Posterior cingulate gyrus (tissue), 11 donors: ENCODE results near the gene CENPP.

Experiments used
- DNase-seq, 10 donors: peaks; one replicate each; pipeline versions ENCODE4 v3.0.0 to v3.0.0-alpha.2; 2020 to 2021; ENCODE audit warnings: mixed read lengths in 3 of 10
- intact Hi-C: fragments of 100-400 bp; cut with DNase I; formaldehyde crosslinking; loops from one replicate; pipeline ENCODE4 v1.15.1; 2023

The CENPP gene

DNA sequence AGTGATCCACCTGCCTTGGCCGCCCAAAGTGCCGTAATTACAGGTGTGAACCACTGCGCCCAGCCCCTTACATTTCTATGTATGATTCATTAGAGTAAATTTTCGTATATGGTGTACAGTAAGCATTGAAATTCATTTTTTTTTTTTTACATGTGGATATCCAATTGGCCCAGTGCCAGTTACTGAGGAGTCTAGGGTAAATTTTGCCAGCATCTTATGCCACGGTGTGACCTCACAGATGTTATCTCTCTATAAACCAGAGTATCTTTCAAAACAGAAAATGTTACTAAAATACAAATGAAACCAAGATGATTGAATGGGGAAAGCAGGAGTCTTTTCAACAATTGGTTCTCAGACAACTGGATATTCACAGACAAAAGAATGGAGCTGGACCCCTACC lies 279.5 kb downstream of the CENPP start:
- intact Hi-C loops, result no loop called here
- DNase-seq, result no peak

DNA sequence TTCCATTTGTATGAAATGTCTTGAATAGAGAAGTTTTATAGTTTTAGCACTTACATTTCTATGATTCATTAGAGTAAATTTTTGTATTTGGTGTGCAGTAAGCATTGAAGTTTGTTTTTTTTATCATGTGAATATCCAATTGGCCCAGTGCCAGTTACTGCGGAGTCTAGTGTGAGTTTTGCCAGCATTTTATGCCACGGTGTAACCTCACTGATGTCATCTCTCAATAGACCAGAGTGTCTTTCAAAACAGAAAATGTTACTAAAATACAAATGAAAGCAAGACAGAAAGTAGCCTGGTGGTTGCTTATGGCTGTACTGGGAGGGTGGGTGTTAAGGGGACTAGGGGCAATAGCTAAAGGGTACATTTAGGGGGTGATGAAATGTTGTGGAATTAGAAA lies 281.3 kb downstream of the CENPP start:
- intact Hi-C loops, result no loop called here
- DNase-seq, result no peak

DNA sequence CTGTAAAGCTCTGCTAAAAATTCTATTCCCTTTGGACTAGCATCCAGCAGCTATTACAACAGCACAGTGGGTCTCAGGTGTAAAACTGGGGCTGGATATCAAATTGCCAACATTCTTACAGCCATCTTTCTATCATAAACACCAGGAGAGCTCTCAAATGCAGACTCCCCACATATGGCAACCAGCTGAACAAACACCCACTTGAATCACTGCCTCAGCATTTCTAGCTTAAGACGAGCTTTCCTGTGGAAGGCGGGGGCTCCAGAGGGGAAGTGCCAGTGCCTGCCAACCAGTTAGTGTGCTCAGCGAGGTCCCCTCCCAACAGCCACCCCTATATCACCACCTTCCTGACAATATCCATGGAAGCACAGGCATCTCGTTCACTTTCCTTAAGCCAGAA lies 282.0 kb downstream of the CENPP start:
- DNase-seq, result no peak
- intact Hi-C loops, result no loop called here

DNA sequence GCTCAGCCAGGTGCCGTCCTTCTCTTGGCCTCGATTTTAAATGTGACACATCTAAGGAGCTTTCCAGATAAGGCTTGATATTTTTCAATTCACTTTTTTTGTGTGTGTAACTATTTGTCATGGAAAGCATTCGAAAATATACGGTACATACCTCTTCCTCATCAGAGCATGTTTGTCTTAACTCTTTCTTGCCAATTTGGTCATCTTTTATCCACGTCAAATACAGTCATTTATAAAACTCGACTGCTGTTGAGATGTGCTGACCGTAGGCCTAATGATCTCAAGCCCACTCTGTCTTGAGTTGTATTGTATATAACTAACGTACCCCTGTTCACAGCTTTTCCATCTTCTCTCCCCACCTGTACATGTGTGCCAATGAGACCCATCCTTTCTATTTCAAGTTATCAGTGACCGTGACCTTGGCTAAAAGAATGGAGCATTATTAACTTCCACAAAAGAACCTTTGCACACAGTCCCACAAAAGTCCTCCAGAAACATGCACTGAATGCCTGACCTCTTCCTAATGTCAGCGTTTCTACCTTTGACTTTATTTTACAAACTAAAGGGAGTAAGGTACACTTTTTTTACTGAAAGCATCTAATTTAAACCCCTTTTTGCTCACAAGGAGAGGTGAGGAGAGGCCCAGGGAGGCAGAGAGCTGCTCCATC lies 282.6 kb downstream of the CENPP start:
- DNase-seq, result no peak
- intact Hi-C loops, result no loop called here

DNA sequence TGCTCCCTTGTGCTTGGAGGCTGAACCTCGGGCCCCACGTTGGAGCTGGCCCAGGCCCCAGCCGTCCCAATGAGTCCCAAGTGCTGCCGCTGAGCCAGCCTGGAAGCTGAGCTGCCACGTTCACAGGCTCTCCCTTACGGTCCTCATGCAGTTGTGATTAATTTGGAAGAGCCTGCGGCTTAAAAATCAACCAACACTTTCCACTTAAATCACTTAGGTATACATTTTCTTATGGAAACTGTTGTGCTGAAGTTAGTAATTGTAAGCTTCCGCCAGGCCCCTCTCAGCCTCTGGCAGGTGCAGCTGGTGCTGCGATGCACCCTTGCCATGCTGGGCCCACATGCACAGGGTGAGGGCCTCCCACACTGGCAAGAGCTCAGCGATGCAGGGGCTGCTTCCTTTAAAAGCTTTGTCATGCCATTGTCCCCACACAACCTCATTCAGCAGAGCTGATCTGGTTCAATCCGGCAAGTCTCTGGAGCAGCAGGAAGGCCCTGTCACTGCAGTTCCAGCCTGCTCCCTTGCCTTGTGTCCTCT lies 283.2 kb downstream of the CENPP start:
- intact Hi-C loops, result no loop called here
- DNase-seq, result peak in 5 of 10 donors; percentile 23 to 88 (median 43)

DNA sequence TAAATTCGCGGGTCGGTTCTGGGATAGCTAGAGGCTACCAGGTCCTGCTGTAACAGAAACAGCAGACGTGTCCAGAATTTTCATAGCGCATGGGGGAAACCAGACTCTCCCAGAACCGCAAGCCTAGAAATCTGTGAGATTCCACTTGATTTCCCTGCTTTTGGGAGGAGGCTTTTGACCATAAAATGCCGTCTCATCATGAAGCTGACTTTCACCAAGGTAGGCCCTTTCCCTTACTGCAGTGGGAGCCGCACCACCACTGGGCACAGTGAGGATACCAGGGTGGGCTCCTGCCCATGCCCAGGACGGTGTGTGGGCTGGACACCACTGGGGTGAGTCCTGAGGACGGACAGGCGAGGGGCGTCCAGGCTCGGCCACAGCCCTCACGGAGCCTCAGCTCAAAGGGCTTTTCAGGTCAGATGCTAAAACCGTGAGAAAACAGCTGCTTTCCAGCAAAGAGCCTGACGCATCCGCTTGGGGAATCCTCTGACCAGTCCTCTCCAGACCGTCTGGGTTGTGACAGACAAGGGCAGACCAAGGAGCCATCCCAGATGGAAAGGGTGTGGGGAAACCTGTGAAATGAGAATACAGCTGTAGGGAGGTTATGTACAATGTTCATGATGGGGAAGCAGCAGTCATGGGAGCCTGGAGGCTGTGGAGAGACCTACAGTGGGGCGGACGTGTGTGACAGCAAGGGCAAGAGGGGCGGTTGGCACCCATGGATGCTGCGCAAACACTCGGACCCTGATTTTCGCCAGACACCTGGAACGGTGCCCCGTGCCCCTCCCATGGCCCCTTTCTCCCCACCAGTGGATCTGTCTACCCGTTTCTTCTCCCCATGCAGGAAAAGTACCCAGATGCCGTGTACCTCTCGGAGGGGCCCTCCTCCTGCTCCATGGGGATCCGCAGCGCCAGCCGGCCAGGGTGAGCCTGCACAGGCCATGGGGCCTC lies 285.0 kb downstream of the CENPP start:
- no peak for DNase-seq
- intact Hi-C loops, result loop anchor here (10.0 kb wide), 1 partner anchor 106 kb away; no protein-coding TSS in a partner anchor

DNA sequence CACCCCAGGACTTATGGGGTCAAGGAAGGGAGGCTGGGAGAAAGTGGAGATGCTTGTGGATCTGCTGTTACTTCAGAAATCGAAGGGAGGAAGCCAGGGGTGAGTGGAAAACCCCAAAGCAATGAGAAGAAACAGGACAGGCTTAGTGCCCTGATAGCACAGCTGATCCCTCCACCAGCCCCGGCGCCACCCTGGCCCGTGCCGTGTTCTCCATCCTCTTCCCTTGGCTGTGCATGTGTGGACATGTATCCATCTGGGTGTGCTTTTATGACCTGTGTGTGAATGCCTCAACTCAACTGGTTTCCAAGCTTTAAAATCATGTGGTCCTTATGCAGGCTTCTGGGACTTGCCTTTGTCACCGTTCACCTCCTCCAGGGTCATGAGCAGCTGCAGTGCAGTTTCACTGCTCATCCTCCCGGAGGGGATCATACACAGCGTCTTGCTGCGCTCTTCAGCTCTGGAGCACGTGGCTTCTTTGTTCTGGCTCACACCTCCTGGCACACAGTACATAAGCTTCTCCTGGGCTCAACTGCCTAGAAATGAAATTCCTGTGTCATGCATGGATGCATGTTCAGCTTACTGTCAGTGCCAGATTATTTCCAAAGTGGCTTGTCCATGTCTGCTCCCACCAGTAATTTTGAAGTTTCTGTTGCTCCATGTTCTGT lies 286.0 kb downstream of the CENPP start:
- intact Hi-C loops, result loop anchor here (10.0 kb wide), 1 partner anchor 107 kb away; no protein-coding TSS in a partner anchor
- peak in 1 of 10 donors; percentile 52 for DNase-seq

DNA sequence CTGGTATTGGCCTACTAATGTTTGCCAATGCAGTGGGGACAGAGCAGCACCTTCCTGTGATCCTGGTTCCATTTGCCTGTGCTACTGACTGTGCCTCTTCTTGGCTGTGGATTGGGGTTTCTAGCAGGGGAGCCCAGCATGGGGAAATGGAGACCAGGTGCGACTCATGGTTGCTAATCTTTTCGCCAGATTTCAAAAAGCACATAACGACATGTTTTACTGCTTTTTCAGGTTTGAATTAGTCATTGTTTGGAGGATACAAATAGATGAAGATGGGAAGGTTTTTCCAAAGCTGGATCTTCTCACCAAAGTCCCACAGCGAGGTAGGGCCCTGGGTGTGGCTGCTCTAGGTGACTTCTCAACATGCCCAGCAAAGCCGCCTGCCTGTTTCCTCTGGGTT lies 286.5 kb downstream of the CENPP start:
- no peak for DNase-seq
- intact Hi-C loops, result loop anchor here (10.0 kb wide), 1 partner anchor 107 kb away; no protein-coding TSS in a partner anchor

DNA sequence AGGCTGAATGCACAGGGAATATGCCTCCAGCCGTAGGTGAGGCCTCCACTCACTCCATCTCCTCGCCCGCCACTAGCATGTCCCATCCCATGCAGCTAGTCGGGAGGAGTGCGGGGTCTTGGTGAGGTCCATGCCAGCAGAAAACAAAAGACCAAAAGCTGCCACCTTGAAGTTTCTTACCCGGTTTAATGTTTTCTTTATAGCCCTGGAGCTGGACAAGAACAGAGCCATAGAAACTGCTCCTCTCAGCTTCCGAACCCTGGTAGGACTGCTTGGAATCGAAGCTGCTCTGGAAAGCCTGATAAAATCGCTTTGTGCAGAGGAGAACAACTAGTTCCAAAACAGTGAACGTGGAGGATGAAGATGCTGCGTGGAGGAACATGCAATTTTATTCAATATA lies 287.1 kb downstream of the CENPP start:
- no peak for DNase-seq
- intact Hi-C loops, result loop anchor here (10.0 kb wide), 1 partner anchor 108 kb away; no protein-coding TSS in a partner anchor

DNA sequence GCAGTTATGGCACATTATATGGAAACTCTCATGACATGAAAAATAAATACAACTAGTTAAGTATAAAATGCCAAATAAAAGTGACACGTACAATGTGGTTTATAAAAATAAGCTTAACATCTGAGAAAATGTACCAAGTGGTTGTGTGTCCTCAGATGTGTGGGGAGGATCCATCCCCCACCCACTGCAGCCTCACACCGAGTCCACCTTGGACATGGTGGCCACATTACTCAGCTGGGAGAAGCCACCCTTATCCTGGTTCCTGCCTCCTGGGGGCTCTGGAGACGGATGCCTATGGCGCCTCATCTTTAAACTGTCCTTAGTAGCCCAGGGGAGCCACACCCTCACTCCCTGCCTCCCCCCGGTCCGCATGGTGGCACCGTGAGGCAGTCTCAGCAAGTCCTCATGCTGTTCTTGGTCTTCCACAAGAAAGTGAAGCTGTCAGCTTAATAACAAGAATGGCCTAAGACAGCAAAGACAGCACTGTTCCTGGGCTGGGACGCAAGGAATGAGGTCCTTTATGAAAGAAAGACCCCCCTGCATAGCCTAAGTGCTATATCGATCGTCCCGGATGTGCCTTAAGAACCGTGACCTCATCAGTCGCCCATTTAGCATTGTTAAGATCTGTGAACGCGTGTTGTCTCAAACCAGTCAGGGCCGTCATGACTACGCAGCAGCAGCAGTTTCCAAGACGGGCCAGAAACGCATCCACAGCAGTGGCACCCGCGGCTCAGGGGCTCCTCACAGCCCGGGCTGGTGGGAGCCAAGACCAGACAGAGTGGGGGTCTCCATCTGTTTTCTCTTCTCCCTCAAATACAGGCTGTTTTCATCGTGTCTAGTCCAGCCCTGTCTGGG lies 287.7 kb downstream of the CENPP start:
- peak in 1 of 10 donors; percentile 70 for DNase-seq
- intact Hi-C loops, result loop anchor here (10.0 kb wide), 1 partner anchor 109 kb away; no protein-coding TSS in a partner anchor

DNA sequence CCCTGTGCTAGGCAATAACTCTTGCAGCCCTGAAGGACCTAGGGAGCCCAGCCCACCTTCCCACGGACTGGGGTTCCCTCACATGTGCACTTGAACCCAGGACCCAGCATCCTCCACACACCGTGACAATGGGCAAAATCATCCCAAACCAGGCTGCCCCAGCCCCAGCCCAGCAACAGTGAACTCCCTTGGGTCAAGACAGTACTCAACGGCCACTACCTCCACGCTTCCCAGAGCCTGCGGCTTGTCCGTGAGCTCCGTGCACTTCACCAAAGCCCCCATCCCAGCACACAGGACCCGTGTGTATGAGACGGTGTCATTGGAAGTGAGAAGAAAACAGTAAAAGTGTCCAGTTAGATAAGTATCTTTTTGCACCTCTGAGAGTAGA lies 288.4 kb downstream of the CENPP start:
- no peak for DNase-seq
- intact Hi-C loops, result loop anchor here (10.0 kb wide), 1 partner anchor 109 kb away; no protein-coding TSS in a partner anchor

DNA sequence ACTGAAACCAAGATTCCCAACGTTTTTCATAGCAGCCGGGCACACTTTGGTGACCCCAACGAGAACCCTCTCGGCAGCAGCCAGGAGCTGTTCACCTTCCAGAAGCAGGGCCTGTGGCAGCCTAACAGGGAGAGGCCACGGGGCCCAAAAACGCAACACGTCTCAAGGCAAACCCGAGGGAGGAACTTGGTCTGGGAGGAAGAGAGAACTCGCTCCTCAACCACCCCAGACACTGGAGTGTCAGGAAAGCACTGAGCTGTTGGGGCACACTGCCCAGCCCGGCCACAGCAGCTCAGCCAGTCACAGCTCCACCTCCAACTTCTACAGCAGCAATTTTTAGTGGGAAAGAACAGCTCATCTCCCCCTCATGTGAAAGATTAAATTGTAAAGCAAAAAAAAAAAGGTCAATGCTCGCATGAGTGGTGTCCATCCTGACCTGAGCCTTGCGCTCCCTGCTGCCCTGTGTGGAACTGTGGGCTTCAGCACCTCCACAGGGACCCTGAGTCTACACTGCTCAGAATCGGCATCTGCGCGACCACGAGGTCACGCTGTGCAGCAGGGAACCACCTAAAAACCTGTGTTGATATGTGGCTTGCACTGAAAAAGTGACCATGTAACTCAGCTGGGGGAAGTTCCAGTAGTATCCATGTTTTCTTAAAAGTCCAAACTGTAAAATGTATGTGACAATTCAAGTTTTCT lies 289.2 kb downstream of the CENPP start:
- intact Hi-C loops, result loop anchor here (10.0 kb wide), 1 partner anchor 110 kb away; no protein-coding TSS in a partner anchor
- DNase-seq, result peak in 1 of 10 donors; percentile 65

DNA sequence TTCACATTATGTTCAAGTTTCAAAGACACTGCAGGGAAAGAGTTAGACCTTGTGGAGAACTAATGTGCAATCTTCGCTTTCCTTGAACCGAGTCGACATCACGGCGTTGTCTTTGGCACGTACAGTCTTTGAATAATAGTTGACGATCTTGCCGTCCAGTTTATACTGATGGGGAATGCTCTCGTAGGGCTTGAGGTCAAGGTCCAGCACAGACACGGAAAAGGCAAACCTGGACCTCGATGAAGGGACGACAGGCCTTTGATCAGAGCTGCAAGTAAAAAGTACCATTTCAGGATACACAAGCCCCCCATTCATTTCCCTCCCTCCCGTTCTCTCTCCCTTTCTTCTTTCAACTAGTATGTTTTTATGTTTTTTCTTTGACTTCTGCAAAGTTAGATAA lies 290.0 kb downstream of the CENPP start:
- DNase-seq, result no peak
- intact Hi-C loops, result loop anchor here (10.0 kb wide), 1 partner anchor 111 kb away; no protein-coding TSS in a partner anchor

DNA sequence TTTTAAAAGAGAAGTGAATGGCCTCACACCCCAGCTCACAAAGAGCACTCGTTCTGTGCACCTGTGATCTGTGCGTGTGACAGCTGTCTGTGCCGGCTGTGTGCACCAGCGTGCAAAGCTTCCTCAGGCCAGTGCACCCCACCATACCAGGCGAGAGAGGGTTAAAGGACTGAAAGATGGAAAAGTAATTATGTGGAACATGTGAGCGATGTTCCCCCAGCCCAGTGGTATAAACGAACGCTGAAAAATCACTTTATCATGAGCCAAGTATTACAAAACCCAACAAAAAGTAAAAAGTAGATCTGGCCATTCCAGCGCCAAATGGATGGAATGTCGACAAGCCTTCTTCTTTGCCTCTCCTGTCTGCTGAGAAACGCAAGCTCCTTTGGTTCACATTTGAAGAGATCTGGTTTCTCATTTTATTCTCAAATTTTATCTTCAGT lies 290.5 kb downstream of the CENPP start:
- DNase-seq, result no peak
- intact Hi-C loops, result loop anchor here (10.0 kb wide), 1 partner anchor 111 kb away; no protein-coding TSS in a partner anchor

DNA sequence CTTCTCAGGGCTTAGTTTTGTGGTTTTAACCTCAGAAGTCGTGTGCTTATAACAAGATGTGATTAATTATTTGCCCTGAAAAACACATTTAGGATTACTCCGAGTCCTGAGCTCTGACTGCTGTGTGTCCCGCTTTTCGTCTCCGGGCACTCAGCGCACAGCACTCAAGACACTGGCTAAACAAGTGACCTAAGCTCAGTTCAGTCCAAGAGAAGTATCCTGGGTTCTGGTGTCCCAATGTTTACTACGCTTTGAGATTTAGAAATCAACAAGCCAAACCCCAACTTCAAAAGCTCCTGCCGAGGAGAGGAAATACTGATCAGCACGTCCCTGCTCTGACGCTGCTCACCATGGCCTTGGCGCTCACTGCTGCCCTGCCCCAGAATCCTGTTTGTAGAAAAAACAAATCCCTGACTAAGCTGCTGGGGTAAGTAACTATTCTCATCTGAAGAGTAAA lies 290.9 kb downstream of the CENPP start:
- no peak for DNase-seq
- intact Hi-C loops, result loop anchor here (10.0 kb wide), 1 partner anchor 112 kb away; no protein-coding TSS in a partner anchor

DNA sequence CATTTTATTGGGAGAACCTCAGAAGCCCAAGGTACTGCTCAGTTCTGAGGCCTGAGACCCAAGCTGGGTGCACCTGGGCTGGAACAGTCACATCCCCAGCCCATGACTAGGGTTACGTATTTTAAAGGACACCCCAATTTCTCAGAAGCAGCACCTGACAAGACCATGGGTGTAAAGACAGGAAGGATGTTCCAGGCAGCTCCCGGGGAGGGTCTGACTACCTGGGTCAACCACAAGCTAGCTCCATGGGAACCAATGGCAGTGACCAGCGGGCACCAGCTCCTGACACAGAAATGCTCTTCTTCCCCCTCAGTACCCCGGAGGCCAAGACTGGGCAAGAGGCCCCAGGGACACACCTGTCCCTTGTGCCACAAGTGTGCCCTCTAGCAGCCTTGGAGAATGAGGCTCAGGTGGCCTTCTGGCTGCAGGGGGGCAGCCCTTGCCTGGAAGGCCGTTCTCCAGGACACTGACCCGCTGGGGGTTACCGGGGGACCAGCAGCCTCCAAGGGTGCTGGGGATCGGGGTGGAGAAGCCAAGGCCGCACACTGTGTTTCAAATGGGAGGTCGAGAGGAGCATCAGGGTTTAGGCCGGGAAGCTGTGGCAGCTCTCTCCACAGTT lies 291.6 kb downstream of the CENPP start:
- no peak for DNase-seq
- intact Hi-C loops, result loop anchor here (10.0 kb wide), 1 partner anchor 113 kb away; no protein-coding TSS in a partner anchor

DNA sequence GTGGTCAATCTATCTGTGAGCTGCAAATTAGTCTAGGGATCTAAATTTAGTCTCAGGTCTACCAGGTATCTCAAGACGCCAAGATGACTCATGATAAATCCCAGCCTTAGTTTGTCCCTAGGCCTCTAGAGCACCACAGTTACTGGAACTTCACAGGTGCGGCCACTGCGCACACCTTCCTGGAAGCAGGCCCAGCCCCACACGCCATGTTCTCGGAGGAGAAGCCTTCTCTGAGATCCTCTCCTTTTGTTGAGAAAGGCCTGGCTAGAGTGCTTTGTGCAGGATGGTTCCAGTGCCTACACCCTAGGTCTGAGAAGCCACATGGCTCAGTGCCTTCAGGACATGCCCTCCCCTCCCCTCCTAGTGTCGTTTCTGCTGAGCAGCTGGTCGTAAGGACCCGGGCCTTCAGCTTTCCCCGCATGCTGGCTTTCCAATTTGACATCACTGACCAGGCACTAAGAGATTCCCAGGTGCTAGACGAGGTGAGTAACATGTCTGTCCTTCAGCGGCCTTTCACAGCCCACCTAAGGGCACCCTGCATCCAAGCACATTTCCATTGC lies 292.3 kb downstream of the CENPP start:
- intact Hi-C loops, result loop anchor here (10.0 kb wide), 1 partner anchor 113 kb away; no protein-coding TSS in a partner anchor
- DNase-seq, result no peak
